Prostate gland (tissue), 2 donors: ENCODE measurements around the gene STK17B.

Source experiments
- CTCF ChIP-seq, 4 experiments: fragments of 200-600 bp in 2 of 4; fragments of 450-650 bp in 2 of 4; sonication (generic) in 2 of 4; IDR thresholded peaks; 1 replicate in 3 of 4; 2 replicates in 1 of 4; pipeline ENCODE4 v1.5.1; 2016 to 2019; ENCODE audit warnings: antibody characterized with exemption in 4 of 4, mild to moderate bottlenecking in 2 of 4, moderate library complexity in 2 of 4
- POLR2AphosphoS5 ChIP-seq: sonication (generic); formaldehyde crosslinking; IDR thresholded peaks from one replicate; pipeline ENCODE4 v1.6.1; 2017; ENCODE audit warnings: antibody characterized with exemption

- TF ChIP-seq POLR2AphosphoS5, result no peak
- no peak for TF ChIP-seq CTCF (IDR thresholded peaks at IDR 0.05)
Observed at GRCh38 chr2:196125596-196125995, 45.8 kb downstream of the STK17B start.
